NCI-H446 (cell line): ENCODE measurements around the gene WFDC8.
"Not testable (repeated sequence)": the region's sequence is repeated elsewhere in the genome, so short reads cannot be mapped to it uniquely, and the experiment has no call there.

Experiments used
- DNase-seq, 2 experiments: peaks; one replicate each; lab custom pipeline; 2025; lab: John Stamatoyannopoulos, UW

Gene WFDC8

DNA sequence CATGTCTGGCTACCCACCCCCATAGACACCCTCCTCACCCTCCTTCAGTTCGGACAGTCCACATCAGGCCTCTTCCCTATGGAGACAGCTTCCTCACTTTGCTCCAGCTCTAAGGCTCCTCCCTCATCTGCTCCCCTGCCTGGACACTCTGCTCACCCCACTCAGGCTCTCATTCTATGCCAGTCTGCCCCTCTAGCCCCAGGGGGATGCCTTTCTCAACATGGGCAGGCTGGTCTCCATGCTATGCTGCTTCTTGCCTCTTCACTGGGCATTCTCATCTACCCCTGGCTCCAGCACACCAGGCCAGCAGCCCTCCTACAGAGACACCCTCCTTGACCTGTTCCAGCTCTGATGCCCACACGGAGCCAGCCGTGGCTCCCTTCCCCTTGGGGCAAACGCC lies at the start of gene WFDC8:
Gene WFDC8, minus strand, starts transcription at position 101 of the 400 bp plus-strand sequence. Its CDS starts 37 bp downstream, at position 64.
- DNase-seq = no peak

DNA sequence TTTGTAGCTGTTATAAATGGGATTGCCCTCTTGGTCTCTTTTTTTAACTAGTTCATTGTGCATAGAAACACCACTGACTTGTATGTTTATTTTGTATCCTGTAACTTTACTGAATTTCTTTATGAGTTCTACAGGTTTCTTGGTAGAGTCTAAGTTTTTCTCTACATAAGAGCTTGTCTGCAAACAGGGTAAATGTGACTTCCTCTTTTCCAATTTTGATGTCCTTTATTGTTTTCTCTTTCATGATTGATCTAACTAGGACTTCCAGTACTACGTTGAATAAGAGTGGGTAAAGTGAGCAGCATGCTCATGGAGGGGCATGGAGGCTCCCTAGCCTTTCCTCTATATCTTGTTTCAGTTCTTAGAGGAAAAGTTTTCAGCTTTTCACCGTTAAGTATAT lies 47.5 kb upstream of the WFDC8 start:
- DNase-seq = no peak

DNA sequence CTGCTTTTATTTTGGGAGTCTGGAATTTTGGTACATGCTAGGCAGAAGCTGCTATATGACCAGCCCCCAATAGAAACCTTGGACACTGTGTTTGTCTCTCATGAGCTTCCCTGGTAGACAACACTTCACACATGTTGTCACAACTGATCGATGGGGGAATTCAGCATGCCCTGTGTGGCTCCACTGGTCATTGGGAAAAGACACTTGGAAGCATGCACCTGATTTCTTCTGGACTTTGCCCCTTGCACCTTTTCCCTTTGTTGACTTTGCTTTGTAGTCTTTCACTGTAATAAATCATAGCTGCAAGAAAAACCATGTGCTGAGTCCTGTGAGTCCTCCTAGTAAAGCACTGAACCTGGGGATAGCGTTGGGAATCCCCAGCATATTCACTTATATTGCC lies 42.5 kb upstream of the WFDC8 start:
- no peak for DNase-seq

DNA sequence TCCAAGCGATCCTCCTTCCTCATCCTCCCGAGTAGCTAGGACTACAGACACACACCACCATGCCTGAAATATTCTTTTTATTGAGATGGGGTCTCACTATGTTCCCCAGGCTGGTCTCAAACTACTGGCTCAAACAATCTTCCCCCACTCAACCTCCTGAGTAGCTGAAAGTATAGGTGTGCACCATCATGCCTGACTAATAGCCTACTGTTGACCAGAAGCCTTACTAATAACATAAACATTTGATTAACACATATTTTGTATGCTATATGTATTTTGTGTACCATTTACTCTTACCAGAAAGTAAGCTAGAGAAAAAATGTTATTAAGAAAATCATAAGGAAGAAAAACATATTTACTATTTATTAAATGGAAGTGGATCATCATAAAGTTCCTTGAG lies 38.5 kb upstream of the WFDC8 start:
- DNase-seq = no peak

DNA sequence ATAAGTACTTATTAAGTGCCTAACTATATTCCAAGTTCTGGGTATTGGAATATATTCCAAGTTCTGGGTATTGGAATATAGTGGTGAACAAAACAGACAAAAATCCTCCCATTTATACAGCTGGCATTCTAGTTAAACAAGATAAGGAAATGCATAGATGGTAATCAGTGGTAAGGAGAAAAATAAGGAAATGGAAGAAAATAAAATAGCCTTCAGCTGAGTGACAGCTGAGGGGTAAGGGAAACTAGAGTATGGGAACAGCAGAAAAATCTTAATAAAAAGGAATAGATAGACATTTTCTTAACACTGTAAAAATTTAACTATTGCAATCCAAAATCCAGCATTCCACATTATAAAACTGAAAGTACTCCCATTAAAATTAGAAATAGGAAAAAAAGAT lies 33.2 kb upstream of the WFDC8 start:
- no peak for DNase-seq

DNA sequence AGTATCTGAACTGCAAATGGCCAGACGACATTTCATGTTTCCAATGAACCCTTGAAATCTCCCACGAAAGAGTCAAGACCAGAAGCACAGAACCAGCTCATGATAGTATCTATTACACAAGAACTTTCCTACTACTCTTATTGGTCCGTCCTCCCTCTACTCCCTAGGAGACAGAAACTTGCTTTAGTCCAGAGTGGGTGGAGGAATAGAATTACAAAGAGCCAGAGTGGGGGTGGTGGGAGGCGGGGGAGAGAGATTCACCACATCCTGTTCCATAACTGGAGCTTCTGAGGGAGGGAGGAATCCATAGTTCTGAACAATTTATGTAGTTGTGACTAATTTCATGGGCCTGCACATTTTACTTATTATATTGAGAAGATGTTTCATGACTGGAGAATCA lies 32.0 kb upstream of the WFDC8 start:
- DNase-seq = no peak

DNA sequence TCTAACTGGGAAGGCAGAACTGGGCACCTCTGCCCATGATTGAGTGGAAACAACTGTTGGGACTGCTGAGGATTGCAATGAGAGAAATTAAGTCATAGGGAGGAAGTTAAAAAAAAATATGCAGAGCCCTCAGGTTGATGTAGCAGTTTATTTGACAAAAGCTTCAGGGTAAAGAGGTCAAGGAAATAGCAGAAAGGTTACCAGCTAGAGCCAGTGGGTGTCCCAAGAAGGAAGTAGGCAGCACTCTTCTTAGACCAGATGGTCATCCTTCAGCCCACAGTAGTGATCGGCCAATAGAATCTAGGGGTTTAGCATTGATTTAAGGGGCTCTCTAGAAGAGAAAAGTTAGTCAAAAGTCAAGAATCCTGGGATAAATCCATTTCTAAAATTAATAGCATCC lies 28.7 kb upstream of the WFDC8 start:
- DNase-seq = no peak

DNA sequence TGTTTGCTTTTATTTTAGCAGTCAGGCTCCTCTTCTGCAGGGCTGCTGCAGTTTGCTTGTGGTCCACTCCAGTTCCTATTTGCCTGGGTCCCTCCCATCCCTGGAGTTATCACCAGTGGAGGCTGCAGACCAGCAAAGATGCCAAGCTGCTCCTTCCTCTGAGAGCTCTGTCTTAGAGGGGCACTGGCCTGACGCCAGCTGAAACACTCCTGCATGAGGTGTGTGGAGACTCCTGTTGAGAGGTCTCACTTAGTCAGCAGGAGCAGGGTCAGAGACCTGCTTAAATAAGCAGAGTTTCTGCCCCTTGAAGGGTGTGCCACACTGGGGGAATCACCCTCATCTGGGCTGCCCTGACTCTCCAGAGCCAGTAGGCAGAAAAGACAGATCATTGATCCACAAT lies 16.2 kb upstream of the WFDC8 start:
- DNase-seq = no peak

DNA sequence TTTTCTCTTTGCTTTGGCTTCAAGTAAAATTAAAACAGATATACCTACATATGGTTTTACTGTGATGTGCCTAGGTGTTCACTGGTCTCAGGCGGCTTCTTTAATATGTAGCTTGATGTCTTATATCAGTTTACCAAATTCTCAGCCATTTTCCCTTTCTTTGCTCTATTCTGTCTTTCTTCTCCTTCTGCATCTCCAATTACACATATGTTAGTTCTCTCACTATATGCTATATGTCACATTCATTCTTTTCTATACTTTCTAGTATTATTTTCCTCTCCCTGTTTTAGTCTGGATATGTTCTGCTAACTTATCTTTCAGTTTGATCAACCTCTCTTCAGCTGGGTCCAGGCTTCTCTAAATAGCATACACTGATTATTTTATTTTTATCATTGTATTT lies 14.4 kb upstream of the WFDC8 start:
- DNase-seq = no peak

DNA sequence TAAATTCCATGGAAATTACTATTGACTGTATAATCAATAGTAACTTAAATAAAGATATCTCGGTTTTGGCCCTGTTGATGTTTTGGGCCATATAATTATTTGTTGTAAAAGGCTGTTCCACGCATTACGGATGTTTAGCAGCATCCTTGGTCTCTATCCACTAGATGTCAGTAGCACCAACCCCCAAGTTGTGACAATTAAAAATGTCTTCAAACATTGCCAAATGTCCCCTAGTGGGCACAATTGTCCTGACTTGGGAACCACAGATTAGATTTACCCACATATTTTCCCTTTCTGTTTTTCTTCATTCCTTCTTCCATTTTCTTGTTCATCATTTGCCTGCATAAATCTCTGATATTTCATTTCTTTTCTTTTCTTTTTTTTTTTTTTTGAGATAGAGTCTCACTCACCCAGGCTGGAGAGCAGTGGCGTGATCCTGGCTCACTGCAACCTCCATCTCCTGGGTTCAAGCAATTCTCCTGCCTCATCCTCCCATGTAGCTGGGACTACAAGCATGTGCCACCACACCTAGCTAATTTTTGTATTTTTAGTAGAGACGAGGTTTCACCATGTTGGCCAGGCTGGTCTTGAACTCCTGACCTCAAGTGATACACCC lies 13.6 kb upstream of the WFDC8 start:
- no peak for DNase-seq

DNA sequence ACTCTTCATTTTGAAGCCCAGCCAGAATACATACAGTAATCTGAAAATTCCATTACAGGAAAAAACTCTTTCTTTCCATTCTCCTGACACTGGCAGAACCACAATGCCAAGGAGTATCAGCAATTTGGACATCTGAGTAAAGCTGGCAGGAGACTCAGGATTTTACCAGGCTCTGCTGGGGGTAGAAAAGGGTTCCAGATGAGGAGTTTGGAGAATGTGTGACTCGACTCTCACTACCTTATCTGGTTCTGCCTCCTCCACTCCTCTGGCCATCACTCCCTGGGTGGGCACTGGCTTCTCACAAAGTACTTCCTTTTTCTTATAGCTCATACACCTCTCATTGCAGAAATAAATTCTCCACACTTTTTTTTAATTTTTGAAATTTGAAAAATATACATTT lies 10.6 kb upstream of the WFDC8 start:
- DNase-seq = no peak

DNA sequence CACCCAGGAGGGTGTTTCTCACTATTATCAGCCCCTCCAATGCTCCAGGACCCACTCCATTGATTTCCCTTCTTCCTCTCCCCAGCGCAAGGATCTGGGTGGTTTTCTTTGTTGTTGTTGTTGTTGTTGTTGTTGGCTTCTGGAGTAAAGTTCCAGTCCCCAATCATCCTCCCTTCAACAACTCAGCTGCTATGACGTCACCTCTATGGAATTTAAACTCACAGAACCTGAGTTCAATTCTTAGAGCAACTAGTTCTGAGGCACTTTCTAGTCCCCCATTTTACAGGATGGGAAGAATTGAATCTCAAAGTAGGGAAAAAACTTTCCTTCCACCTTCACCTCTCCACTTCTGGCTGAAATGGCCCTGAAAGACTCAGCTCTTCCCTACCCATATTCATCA lies 9.7 kb upstream of the WFDC8 start:
- DNase-seq = no peak

DNA sequence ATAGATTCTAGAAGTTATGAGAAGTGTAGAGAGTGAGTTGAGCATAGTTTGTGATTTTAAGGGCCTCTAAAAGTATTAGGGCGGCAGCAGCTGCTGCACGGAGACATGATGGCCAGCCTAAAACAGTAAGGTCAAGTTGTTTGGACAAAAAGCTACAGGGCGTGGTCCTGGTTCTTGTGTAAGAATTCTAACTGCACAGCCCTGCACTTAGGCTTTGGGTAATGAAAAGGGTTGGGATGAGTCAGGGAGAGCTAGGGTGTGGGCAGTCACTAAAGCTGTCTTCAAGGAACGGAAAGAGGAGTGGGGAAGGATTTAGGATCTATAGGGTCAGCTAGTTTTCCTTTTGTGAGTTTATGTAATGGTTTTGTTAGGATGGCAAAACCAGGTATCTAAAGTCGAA lies 6.9 kb upstream of the WFDC8 start:
- DNase-seq = not testable (repeated sequence)

DNA sequence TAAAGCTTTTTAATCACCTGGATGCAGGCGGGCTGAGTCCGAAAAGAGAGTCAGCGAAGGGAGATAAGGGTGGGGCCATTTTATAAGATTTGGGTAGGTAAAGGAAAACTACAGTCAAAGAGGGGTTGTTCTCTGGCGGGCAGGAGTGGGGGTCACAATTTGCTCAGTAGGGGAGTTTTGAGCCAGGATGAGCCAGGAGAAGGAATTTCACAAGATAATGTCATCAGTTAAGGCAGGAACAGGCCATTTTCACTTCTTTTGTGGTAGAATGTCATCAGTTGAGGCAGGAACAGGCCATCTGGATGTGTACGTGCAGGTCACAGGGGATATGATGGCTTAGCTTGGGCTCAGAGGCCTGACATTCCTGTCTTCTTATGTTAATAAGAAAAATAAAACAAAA lies 5.2 kb upstream of the WFDC8 start:
- DNase-seq = not testable (repeated sequence)

DNA sequence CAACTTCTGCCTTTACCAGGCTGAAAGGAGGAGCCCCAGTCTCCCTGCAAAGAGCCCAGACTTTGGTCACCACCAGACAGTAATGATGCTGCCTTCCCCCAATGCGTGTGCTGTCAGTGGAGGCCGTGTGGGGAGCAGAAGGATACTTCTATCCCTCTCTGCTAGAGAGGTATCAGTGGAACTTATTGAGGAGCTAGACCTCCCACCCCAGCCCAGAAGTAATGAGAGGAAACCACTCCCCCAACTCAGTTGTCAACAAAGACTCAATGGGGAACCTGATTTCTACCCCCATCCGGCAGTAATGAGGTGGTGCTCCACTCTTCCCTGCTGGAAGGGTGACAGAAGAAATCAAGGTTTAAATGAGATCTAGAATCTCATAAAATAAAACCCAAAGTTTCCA lies 4.4 kb upstream of the WFDC8 start:
- DNase-seq = no peak

DNA sequence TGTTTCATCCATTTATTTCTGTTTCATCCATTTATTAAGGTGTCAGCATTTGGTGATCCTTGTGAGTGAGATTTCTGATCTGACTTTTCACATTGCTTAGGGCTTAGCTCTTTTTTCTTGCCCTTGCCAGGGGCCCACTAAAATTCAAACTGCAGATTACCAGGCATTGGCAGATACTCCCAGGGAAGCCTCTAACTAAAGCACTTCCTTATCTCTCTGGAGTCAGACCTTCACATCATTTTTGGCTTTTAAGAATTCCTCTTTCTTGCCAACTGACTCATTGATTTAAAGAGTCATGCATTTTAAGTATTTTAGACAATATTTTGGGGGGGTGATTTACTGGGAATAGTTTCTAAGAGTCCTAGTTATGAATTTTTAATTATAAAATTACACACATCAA lies 2.6 kb upstream of the WFDC8 start:
- no peak for DNase-seq

DNA sequence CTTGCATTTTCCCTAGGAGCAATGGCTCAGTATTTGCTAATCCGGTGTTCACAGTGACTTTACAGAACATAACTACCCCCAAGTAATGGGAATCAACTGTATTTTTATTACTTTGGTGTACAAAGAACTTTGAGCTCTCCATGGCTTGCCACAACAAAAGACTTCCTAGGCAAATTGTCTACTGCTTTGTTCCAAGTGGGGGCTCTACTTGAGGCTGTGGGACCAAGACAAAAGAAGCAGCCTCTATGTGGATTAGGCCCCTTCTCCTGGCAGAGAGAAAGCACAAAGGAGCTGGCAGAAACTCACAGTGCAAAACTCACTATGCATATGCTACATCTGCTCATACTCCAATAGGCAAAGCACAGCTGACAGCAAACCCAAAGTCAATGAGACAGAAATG lies 853 bp downstream of the WFDC8 start:
- no peak for DNase-seq

DNA sequence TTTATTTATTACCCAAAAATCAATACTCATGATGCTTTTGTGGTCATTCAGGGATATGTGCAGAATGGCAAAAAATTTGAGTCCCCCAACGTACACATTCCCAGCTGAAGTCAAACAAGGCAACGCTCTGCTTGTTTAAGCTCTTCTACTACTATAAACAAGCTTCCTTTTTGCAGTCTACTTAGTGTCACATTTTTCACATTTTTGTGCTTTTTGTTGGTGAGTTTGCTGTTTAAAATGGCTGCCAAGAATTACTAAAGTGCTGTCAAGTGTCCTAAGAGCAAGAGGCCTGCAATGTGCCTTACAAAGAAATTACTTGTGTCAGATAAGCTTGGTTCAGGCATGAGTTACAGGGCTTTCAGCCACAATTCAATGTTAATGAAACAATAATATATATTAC lies 2.1 kb downstream of the WFDC8 start:
- no peak for DNase-seq

DNA sequence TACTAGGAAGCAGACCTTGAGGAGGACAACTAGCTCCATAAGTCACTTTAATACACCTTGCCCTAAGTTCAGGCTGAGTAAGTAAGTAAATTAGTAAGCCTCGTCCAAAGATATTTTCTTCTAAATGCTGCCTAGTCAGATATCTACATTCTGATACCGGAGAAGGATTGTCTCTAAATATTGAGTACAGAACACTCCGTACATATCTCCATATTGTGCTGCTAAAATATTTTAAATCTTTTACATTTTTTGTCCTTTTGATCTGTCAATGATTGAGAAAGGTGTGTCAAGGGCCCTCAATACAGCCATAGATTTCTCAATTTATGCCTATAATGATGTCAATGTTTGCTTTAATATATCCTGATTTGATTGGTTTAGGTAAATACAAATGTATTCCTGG lies 3.2 kb downstream of the WFDC8 start:
- DNase-seq = no peak

DNA sequence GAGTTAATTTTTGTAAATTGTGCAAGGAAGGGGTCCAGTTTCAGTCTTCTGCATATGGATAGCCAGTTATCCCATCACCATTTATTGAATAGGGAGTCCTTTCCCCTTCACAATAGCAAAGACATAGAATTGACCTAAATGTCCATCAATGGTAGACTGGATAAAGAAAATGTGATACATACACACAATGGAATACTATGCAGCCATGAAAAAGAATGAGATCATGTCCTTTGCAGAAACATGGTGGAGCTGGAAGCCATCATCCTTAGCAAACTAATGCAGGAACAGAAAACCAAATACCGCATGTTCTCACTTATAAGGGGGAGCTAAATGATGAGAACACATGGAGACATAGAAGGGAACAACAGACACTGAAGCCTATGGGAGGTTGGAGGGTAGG lies 9.4 kb downstream of the WFDC8 start:
- DNase-seq = not testable (repeated sequence)

DNA sequence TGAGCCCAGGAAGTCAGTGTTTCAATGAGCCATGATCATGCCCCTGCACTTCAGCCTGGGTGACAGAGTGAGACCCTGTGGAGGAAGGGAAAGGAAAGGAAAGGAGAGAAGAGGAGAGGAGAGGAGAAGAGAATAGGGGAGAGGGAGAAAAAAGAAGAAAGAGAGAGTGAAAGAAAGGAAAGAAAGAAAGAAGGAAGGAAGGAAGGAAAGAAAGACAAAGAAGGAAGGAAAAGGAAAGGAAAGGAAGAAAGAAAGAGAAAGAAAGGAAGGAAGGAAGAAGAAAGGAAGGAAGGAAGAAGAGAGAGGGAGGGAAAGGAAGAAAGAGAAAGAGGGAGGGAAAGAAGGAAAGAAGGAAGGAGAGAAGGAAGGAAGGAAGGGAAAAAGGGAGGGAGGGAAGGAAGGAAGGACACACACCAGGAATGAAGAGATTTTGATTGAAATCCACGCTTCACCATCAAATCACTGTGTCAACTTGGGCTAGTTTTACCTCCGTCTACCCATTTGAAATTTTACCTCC lies 14.3 kb downstream of the WFDC8 start:
- no peak for DNase-seq

DNA sequence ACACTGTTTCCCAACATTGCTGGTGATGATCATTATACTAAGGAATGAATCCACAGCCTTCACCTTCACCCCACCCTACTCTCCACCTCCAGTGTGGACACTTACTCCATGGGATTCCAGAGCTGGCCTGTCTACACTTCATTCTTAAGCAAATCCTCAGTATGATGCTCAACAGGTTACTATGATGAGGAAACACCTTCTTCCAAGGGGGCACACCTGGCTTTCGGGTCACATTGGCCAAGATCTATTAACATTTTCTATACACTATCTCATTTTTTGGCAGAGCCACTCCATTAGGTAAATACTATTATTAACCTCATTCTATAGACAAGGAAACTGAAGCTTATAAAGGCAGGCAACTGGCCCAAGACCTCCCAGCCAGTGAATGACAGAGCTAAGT lies 23.9 kb downstream of the WFDC8 start:
- DNase-seq = no peak

DNA sequence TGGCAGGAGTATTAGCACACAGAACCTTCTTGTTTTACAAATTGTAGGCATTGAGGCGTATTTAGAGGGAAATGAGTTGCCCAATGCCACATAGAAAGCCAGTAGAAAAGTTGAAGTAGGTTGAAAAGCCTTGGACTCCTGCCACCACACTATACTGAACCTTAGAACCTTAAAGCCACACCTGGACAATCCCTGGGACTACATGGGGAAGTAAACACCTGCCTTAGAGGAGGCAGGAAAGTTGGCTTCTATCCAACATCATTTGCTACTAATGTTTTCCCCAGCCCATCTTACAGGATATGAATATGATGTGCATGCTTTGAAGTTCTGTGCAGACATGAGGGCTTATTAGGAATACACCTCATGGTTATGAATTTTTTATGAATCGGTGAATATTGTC lies 26.6 kb downstream of the WFDC8 start:
- no peak for DNase-seq

DNA sequence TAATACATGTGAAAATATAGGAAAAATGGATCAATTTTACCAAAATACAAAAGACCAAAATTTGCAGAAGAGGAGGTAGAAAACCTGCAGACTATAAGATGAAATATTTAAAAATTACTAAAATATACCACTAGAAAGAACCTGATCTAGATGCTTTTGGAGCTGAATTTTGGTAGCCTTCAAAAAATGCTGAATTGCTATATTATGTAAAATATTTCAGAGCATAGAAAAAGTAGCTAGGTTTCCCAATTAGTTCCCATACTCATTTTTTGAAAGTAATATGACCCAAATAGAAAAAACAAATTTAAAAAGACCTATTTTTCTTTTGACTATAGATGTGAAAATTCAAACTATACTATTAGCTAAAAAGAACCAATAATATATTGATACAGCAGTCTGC lies 28.3 kb downstream of the WFDC8 start:
- DNase-seq = no peak

DNA sequence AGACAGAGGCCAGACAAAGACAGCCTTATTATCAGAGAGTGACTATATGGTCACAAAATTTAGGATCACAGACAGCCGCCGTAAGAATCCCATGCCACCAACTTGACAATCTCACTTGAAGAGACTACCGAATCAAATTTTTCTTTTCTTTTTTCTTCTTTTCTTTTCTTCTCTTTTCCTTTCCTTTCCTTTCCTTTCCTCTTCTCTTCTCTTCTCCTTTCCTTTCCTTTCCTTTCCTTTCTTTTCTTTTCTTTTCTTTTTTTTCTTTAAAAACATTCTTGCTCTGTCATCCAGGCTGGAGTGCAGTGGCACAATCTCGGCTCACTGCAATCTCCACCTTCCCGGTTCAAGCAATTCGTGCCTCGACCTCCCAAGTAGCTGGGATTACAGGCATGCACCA lies 30.7 kb downstream of the WFDC8 start:
- DNase-seq = no peak
